HepG2 (cell line): Measurements from ENCODE around the gene WDR91. TPM values are rescaled to one million over a fixed set of nuclear protein-coding genes. Genes with fewer than 3 reads are reported as not detected.
A peak's percentile ranks its signal among the peaks of the same experiment; 100 is the strongest.

Source experiments
- FIP1L1 ChIP-seq: fragments of 200-400 bp; formaldehyde crosslinking; IDR thresholded peaks from 2 replicates; pipeline ENCODE4 v1.6.1; 2018; ENCODE audit warnings: low read depth, mild to moderate bottlenecking, low read length, moderate library complexity, borderline replicate concordance; ENCODE audit not compliant: insufficient read depth
- GTF3A ChIP-seq: sonication (generic); formaldehyde crosslinking; conservative IDR thresholded peaks from 2 replicates; pipeline ENCODE4 v1.4.0; 2020; ENCODE audit warnings: mild to moderate bottlenecking, missing genetic modification reagents
- HNRNPLL ChIP-seq: fragments of 200-400 bp; formaldehyde crosslinking; IDR thresholded peaks from 2 replicates; pipeline ENCODE4 v1.6.1; 2017; ENCODE audit warnings: mild to moderate bottlenecking, low read depth, low read length; ENCODE audit not compliant: poor library complexity, severe bottlenecking
- HOMEZ ChIP-seq: IDR thresholded peaks from 2 replicates; pipeline ENCODE4 v1.6.1; 2016; ENCODE audit warnings: low read depth
- NFATC3 ChIP-seq: sonication (generic); formaldehyde crosslinking; IDR thresholded peaks from 2 replicates; pipeline ENCODE4 v1.5.1; 2020; ENCODE audit warnings: mild to moderate bottlenecking, missing genetic modification reagents
- NFRKB ChIP-seq: fragments of 450-650 bp; IDR thresholded peaks from 2 replicates; pipeline ENCODE4 v1.6.1; 2017
- PCBP1 ChIP-seq: fragments of 200-400 bp; formaldehyde crosslinking; IDR thresholded peaks from 2 replicates; pipeline ENCODE4 v1.6.1; 2017; ENCODE audit warnings: mild to moderate bottlenecking, low read depth, low read length, borderline replicate concordance
- POGK ChIP-seq: sonication (generic); formaldehyde crosslinking; conservative IDR thresholded peaks from 2 replicates; pipeline ENCODE4 v1.8.0; 2022; ENCODE audit warnings: mild to moderate bottlenecking, moderate library complexity, missing genetic modification reagents
- SMC3 ChIP-seq: IDR thresholded peaks from 2 replicates; pipeline ENCODE4 v1.6.1; 2011; ENCODE audit warnings: low read length, improper control_type of control experiment
- SPEN ChIP-seq: sonication (generic); formaldehyde crosslinking; IDR thresholded peaks from 2 replicates; pipeline ENCODE4 v1.5.1; 2020; ENCODE audit warnings: low read depth, mild to moderate bottlenecking, missing genetic modification reagents
- SRSF9 ChIP-seq: fragments of 200-400 bp; formaldehyde crosslinking; IDR thresholded peaks from 2 replicates; pipeline ENCODE4 v1.6.1; 2018; ENCODE audit warnings: borderline replicate concordance, mild to moderate bottlenecking, low read depth, low read length; ENCODE audit not compliant: insufficient read depth, poor library complexity, severe bottlenecking
- TP53 ChIP-seq: sonication (generic); formaldehyde crosslinking; conservative IDR thresholded peaks from 2 replicates; pipeline ENCODE4 v1.4.0; 2020; ENCODE audit warnings: missing genetic modification reagents
- XRCC5 ChIP-seq: fragments of 200-400 bp; formaldehyde crosslinking; optimal IDR thresholded peaks from 2 replicates; pipeline ENCODE3; 2017; ENCODE audit warnings: mild to moderate bottlenecking, low read length
- ZBTB38 ChIP-seq: sonication (generic); formaldehyde crosslinking; IDR thresholded peaks from 2 replicates; pipeline ENCODE4 v1.5.1; 2020; ENCODE audit warnings: mild to moderate bottlenecking, missing genetic modification reagents
- ZKSCAN5 ChIP-seq: sonication (generic); formaldehyde crosslinking; IDR thresholded peaks from 2 replicates; pipeline ENCODE4 v1.5.1; 2020; ENCODE audit warnings: mild to moderate bottlenecking, missing genetic modification reagents
- ZNF317 ChIP-seq: sonication (generic); formaldehyde crosslinking; IDR thresholded peaks from 2 replicates; pipeline ENCODE4 v1.5.0; 2020; ENCODE audit warnings: mild to moderate bottlenecking, missing genetic modification reagents
- ZNF432 ChIP-seq: sonication (generic); formaldehyde crosslinking; IDR thresholded peaks from 2 replicates; pipeline ENCODE4 v1.5.0; 2020; ENCODE audit warnings: missing genetic modification reagents, mild to moderate bottlenecking, borderline replicate concordance
- ZNF446 ChIP-seq: sonication (generic); formaldehyde crosslinking; IDR thresholded peaks from 2 replicates; pipeline ENCODE4 v1.5.0; 2020; ENCODE audit warnings: mild to moderate bottlenecking, missing genetic modification reagents
- ZNF691 ChIP-seq: sonication (generic); formaldehyde crosslinking; IDR thresholded peaks from 2 replicates; pipeline ENCODE4 v1.4.0; 2020; ENCODE audit warnings: missing genetic modification reagents, low read depth, mild to moderate bottlenecking, borderline replicate concordance
- ZNF839 ChIP-seq: sonication (generic); formaldehyde crosslinking; IDR thresholded peaks from 2 replicates; pipeline ENCODE4 v1.4.0; 2020; ENCODE audit warnings: missing genetic modification reagents, mild to moderate bottlenecking, borderline replicate concordance
- ZSCAN25 ChIP-seq: sonication (generic); formaldehyde crosslinking; IDR thresholded peaks from 2 replicates; pipeline ENCODE4 v1.8.0; 2022; ENCODE audit warnings: mild to moderate bottlenecking, missing genetic modification reagents
- polyA plus RNA-seq, 8 experiments: library from polyadenylated mRNA; depleted of rRNA in 3 of 8; stranded (reverse) in 7 of 8; unstranded in 1 of 8; fragments of >200 nt; fragmentation: Illumina TruSeq in 4 of 8; extraction: Trizol in 4 of 8; gene quantifications; 2 replicates each; pipeline versions ENCODE4 v1.2.1 to v1.2.3, GENCODE V29; 2011 to 2016; ENCODE audit warnings: low read depth in 4 of 8, missing spikeins in 1 of 8, mixed read lengths in 1 of 8; ENCODE audit not compliant: insufficient read depth in 1 of 8
- total RNA-seq, 5 experiments: library from RNA; depleted of rRNA; stranded (reverse); fragments of >200 nt; fragmentation: Illumina TruSeq; extraction: Trizol; gene quantifications; 2 replicates each; pipeline ENCODE4 v1.2.3, GENCODE V29; 2016; ENCODE audit warnings: low read depth in 1 of 5
- TF ChIP-seq, protein P1 (sequence below): fragments of 450-650 bp; IDR thresholded peaks from 2 replicates; pipeline ENCODE4 v1.6.1; 2016
- TF ChIP-seq, protein P2 (sequence below): sonication (generic); formaldehyde crosslinking; IDR thresholded peaks from 2 replicates; pipeline ENCODE4 v1.4.0; 2020; ENCODE audit warnings: low read depth, mild to moderate bottlenecking, missing genetic modification reagents

Gene WDR91
- total and polyA plus RNA-seq, 2 of the 13 experiments (the other 11 are each of a cell fraction or from before 2014, with no cell fraction given), result 11.6 to 12.1 TPM

DNA sequence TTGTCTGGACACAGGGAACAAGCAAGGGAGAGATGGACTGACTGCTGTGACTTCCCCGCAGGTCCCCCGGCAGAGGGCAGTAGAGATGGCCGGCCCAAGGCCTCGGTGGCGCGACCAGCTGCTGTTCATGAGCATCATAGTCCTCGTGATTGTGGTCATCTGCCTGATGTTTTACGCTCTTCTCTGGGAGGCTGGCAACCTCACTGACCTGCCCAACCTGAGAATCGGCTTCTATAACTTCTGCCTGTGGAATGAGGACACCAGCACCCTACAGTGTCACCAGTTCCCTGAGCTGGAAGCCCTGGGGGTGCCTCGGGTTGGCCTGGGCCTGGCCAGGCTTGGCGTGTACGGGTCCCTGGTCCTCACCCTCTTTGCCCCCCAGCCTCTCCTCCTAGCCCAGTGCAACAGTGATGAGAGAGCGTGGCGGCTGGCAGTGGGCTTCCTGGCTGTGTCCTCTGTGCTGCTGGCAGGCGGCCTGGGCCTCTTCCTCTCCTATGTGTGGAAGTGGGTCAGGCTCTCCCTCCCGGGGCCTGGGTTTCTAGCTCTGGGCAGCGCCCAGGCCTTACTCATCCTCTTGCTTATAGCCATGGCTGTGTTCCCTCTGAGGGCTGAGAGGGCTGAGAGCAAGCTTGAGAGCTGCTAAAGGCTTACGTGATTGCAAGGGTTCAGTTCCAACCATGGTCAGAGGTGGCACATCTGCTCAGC, 46.8 kb downstream of the WDR91 start (continued):
- TF ChIP-seq, protein P1, sequence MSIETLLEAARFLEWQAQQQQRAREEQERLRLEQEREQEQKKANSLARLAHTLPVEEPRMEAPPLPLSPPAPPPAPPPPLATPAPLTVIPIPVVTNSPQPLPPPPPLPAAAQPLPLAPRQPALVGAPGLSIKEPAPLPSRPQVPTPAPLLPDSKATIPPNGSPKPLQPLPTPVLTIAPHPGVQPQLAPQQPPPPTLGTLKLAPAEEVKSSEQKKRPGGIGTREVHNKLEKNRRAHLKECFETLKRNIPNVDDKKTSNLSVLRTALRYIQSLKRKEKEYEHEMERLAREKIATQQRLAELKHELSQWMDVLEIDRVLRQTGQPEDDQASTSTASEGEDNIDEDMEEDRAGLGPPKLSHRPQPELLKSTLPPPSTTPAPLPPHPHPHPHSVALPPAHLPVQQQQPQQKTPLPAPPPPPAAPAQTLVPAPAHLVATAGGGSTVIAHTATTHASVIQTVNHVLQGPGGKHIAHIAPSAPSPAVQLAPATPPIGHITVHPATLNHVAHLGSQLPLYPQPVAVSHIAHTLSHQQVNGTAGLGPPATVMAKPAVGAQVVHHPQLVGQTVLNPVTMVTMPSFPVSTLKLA, result no peak
- TF ChIP-seq NFATC3 (CRISPR knock-in tag) (no peak), SPEN (no peak), ZNF432 (CRISPR knock-in tag) (no peak), TP53 (CRISPR knock-in tag) (no peak), ZSCAN25 (CRISPR knock-in tag) (no peak), ZNF839 (CRISPR knock-in tag) (no peak), GTF3A (CRISPR knock-in tag) (no peak), PCBP1 (no peak), ZBTB38 (CRISPR knock-in tag) (no peak), XRCC5 (no peak), ZNF446 (no peak), HNRNPLL (no peak), SRSF9 (no peak), ZKSCAN5 (no peak), FIP1L1 (no peak), POGK (no peak), HOMEZ (CRISPR knock-in tag) (no peak), NFRKB (no peak), ZNF317 (CRISPR knock-in tag) (peak; percentile 63; the same call in 1 of the 2 replicates), ZNF691 (no peak), SMC3 (no peak)
- TF ChIP-seq, protein P2, sequence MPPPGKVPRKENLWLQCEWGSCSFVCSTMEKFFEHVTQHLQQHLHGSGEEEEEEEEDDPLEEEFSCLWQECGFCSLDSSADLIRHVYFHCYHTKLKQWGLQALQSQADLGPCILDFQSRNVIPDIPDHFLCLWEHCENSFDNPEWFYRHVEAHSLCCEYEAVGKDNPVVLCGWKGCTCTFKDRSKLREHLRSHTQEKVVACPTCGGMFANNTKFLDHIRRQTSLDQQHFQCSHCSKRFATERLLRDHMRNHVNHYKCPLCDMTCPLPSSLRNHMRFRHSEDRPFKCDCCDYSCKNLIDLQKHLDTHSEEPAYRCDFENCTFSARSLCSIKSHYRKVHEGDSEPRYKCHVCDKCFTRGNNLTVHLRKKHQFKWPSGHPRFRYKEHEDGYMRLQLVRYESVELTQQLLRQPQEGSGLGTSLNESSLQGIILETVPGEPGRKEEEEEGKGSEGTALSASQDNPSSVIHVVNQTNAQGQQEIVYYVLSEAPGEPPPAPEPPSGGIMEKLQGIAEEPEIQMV, result no peak
